Naive thymus-derived CD8-positive, alpha-beta T cell (primary cell): Measurements from ENCODE around the gene FUT9. TPM values are rescaled to one million over a fixed set of nuclear protein-coding genes. Genes with fewer than 3 reads are reported as not detected.
"Not testable (repeated sequence)": the region's sequence is repeated elsewhere in the genome, so short reads cannot be mapped to it uniquely, and the experiment has no call there.

Experiments used
- ATAC-seq, 2 donors: fragments of 150-1000 bp; cut with Tn5 transposase in 1 of 2; sonication (Bioruptor Pico), chemical (Tn5 transposase) in 1 of 2; 1 replicate in 1 of 2; 2 replicates in 1 of 2; pipeline ENCODE4 v1.10.0; 2021; ENCODE audit warnings: mild to moderate bottlenecking in 2 of 2, moderate library complexity in 2 of 2
- POLR2A ChIA-PET: fragments of 350-600 bp; sonication (Branson Sonifier 250); formaldehyde crosslinking; loops from one replicate; lab custom pipeline; 2021; ENCODE audit warnings: antibody characterized with exemption; lab: Charles Lee
- DNase-seq, 10 donors: peaks; one replicate each; pipeline versions ENCODE4 v3.0.0 to v3.0.0-alpha.2; 2020 to 2022
- H3K27ac Mint-ChIP-seq, 10 donors: one replicate each; pipeline ENCODE4 v1.8.0; 2020 to 2022; ENCODE audit warnings: mild to moderate bottlenecking in 10 of 10, mixed read lengths in 10 of 10, moderate library complexity in 4 of 10, inconsistent platforms in 1 of 10
- H3K27me3 Mint-ChIP-seq, 5 donors: one replicate each; pipeline ENCODE4 v1.8.0; 2021 to 2022; ENCODE audit warnings: mixed read lengths in 5 of 5
- H3K36me3 Mint-ChIP-seq, 3 donors: one replicate each; pipeline ENCODE4 v1.8.0; 2020 to 2022; ENCODE audit warnings: mixed read lengths in 3 of 3, mild to moderate bottlenecking in 2 of 3, inconsistent platforms in 1 of 3
- H3K4me1 Mint-ChIP-seq, 4 donors: one replicate each; pipeline ENCODE4 v1.8.0; 2021 to 2022; ENCODE audit warnings: mixed read lengths in 4 of 4
- H3K4me3 Mint-ChIP-seq, 10 donors: one replicate each; pipeline ENCODE4 v1.8.0; 2020 to 2022; ENCODE audit warnings: mild to moderate bottlenecking in 10 of 10, mixed read lengths in 10 of 10, moderate library complexity in 6 of 10, inconsistent platforms in 1 of 10
- H3K9me3 Mint-ChIP-seq, 9 donors: one replicate each; pipeline ENCODE4 v1.8.0; 2020 to 2022; ENCODE audit warnings: mixed read lengths in 9 of 9, mild to moderate bottlenecking in 3 of 9, inconsistent platforms in 1 of 9, moderate library complexity in 1 of 9
- polyA plus RNA-seq, 3 donors: library from polyadenylated mRNA; unstranded; fragments of 300-500 nt; fragmentation: Illumina TruSeq; gene quantifications; one replicate each; pipeline ENCODE4 v1.2.3, GENCODE V29; 2021
- total RNA-seq, 8 experiments: library from RNA in 2 of 8; stranded (reverse) in 2 of 8; gene quantifications; one replicate each; pipeline ENCODE4 v1.2.3 and lab custom pipeline; 2021 to 2026

Gene FUT9
- total and polyA plus RNA-seq, 5 experiments from 2014 or later, result not detected

- H3K4me1 Mint-ChIP-seq, H3K9me3 Mint-ChIP-seq, DNase-seq, POLR2A ChIA-PET, H3K27ac Mint-ChIP-seq, ATAC-seq, H3K36me3 Mint-ChIP-seq, H3K4me3 Mint-ChIP-seq: not testable (repeated sequence)
- H3K27me3 Mint-ChIP-seq, result peaks cover 0 to 13% (median 0%) of the 10 kb centered on the region in 5 donors
These were observed 245.1 kb downstream of the FUT9 start for GRCh38 chr6:96260787-96261430.
